HG02885 (cell line): ENCODE measurements around the gene PHF12.

Experiments used
- ATAC-seq: cut with Tn5 transposase; IDR thresholded peaks from one replicate; pipeline ENCODE4 v1.9.1; 2021; ENCODE audit warnings: mild to moderate bottlenecking; ENCODE audit not compliant: unreplicated experiment, poor library complexity

Gene PHF12

DNA sequence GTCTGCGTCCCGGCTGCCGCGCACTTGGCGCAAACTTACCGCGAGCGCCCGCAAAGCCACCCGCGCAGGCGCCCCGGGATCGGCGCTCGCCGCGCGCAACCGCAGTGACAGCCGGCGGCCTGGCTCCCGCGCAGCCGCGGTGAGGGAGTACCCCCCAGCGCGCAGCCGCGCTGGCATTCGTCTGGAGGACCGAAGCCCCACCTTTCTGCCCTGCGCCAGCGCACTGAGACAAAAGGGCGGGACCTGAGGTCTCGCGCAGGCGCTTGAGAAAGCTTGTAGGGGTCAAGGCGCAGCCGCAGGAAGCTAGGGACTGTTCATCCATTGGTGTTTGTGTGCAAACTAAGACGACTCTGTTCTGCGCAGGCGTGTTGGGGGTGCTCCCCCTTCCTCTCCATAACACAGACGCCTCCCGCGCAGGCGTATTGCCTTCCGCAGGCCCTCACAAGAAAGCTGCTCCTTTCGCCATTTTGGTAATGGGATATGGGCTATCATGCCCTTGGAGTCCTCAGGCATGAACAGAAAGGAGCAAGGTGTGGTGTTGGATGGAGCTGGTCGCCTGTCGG lies at the start of gene PHF12:
TSS of gene PHF12 (minus strand) at position 91 of the 563 bp plus-strand sequence. CDS start 558 bp downstream, outside the sequence.
- peak; percentile 68 for ATAC-seq

DNA sequence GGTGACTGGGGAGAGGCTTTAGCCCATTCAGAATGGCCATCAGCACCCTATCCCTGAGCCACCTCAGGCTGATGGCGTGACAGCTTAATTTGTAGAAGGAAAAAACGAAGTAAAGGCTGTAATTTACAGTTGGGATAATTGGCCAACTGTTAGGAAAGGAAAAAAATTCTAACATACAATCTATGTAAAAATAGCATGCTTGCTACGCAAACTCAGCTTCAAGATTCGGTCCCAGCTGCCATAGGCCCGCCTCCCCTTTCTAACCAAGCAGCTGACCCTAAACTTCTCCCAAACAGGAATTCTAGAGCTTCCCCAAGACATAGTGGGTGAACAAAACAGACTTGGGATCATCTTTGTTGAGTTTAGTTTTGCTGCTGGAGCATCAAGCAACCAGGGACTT lies 49.7 kb upstream of the PHF12 start:
- ATAC-seq = no peak

- ATAC-seq = no peak
Measured at GRCh38 chr17:28999206-28999605, 47.9 kb upstream of the PHF12 start.

DNA sequence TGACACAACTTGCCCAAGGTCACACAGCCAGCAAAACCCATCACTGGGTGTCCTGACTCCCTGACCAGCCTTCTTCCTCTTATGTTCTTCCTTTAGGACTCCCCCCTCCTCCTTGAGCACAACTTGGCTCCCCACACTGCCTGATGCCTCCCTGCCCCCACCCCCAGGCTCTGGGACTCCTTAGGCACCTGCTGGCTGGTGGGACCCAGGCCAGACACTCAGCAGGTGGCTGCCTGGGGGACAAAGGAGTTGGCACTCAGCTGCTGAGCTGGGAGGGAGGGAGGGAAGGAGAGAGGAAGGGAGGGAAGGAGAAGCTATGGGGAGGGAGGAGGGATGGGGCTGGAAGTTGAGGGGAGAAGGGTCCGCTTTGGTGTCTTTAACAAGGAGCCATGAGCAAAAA lies 46.5 kb upstream of the PHF12 start:
- no peak for ATAC-seq

DNA sequence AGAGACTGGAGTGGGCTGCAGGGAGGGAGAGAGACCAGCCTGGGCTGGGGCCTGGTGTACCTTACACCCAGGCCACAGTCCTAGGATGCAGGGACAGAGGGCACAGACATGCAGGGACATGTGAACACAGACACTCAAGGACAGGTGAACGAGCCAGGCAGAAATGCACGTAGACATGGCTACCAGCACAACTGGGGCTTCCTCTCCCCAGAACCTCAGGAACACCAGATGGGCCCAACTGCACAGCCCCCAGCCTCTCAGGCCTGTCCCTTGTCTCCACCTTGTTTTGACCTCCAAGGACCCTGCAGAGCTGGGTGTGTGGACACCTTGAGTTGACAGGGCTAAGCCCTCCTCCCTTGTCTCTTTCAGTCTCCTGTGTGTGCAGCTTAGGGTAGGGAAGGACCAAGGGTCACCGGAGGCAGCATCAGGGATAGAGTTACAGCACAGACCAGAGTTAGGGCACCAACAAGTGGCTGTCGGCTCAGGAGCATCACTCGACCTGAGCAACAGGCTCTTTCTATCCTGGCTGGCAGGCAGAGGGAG lies 45.3 kb upstream of the PHF12 start:
- no peak for ATAC-seq

DNA sequence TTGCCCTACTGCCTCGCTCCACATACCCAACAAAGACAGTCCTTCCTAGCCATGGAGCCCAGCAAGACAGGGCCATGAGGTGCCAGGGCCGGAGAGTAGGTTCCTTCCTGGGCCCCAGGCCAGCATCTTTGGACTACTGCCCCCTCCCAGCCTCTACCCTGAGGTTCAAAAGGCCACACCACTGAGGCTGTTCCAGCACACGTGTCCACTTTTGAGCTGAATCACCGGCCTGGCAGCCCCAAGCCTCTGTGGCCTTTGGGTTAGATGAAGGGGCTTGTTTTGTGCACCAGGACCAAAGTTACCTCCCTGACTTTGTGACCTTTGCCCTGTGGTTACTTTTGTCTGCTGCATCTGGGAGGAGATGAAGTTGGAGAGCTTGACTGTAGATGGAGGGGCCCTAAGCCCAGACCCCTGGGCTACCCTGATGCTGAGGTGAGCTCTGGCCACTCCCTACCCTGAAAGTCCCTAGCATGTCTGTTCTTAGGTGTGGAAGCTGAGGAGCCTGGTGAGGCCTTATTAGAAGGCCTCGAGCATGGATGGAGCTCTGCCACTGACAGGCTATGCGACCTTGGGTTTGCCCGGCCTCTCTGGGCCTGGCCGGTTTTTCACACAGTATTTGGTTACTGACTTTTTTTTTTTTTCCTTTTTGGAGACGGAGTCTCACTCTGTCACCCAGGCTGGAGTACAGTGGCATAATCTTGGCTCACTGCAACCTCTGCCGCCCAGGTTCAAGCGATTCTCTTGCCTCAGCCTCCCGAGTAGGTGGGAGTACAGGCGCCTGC lies 42.5 kb upstream of the PHF12 start:
- no peak for ATAC-seq

- ATAC-seq = no peak
Measured at GRCh38 chr17:28992625-28993600, 41.6 kb upstream of the PHF12 start.

DNA sequence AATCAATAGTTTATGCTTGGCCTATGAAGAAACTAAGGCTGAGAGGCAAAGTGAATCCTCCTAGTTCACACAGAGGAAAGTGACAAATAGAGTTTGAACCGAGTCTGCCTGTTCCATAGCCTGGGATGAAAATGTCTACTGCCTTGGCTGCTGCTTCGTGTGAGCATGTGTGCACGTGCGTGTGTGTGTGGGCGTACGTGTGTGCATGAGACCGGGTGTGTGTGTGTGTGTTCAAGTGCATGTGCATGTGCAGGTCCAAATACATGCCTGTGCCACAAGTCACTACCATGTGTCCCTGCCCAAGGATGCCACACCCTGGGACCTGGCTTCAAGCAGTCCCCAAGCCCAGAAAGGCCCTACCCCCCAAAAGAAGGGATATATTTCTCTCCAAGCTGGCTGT lies 40.9 kb upstream of the PHF12 start:
- no peak for ATAC-seq

GRCh38 chr17:28991779-28992178 lies 40.5 kb upstream of the PHF12 start:
- ATAC-seq = no peak

GRCh38 chr17:28989028-28989427 lies 37.7 kb upstream of the PHF12 start:
- ATAC-seq = no peak

GRCh38 chr17:28988475-28988874 lies 37.2 kb upstream of the PHF12 start:
- ATAC-seq = no peak

DNA sequence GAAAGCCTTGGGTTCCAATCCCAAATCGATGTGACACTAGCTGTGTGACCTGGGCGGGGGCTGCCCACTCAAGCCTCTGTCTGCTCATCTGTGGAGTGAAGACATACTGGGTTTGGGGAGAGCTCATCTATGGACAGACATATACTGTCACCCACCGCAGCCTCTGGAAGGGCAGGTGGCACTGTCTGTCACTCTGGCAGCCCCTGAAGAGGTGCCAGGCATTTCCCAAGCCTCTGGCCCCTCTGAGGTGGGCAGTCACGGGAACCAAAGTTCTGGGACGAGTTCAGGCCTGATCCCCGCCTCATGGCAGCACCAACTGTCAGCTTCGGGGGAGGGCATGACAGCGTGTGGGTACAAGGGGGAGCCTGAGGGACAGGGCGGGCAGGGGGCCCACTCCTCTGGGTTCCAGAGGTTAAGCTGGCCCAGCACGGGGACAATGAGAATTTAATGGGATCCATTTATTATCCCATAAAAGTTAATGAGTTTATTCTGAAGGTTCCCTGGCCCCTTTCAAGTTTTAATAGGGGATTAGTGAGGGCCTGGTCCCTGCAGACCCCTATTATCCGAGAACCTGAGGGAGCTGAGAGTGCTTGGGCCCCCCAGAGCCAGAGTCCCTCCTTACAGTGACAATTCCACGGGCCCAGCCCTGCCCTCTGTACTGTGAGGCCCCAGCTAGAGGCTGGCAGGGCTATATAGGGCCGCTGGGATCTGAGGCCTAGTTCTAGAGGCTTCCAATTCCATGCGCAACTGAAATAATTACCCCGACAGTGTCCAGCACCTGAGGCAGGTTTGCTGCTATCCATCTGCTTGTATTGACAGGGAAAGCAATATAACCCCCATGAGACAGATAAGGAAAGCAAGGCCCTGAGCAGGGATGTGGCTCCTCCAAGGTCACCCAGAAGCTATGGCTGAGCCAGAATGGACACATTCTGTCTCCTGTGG lies 35.7 kb upstream of the PHF12 start:
- no peak for ATAC-seq

DNA sequence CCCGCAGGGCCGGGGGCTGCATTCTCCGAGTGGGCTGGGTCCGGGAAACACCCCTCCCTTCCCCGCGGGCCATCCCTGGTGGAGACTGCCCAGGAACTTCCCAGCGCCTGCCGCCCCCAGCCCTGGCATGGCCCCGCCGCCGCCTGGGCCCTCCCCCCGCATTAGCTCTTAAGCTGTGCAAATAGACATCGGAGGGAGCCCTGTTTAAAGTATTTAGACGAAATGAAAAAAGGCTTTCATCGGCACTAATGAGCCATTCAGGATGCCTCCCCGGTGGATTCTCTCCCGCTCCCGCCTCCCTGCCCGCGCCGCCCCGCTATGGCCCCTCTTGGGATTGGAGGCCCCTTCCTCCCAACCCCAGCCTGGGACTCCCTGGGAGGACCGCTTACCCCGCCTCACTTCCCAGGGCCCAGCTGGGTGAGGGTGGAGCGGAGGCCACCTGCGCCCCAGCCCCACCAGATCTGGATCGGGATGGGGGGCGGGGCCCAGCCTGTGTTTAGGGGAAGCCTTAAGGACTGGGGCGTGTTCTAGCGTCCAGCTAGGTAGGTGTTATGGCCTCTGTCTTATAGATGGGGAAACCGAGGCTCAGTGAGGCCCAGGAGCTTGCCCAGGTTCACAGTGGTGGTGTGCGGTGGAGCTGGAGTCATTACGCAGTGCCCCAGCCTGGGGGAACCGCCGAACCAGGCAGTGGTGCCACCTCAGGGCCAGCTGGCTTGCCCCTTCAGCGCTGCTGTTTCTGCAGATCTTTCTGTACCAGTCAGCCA lies 34.8 kb upstream of the PHF12 start:
- ATAC-seq = no peak

GRCh38 chr17:28983286-28984230 lies 32.2 kb upstream of the PHF12 start:
- no peak for ATAC-seq

GRCh38 chr17:28982131-28982793 lies 30.9 kb upstream of the PHF12 start:
- ATAC-seq = no peak

- no peak for ATAC-seq
Measured at GRCh38 chr17:28978356-28978964, 27.1 kb upstream of the PHF12 start.
